Heart left ventricle (tissue), 16 donors: ENCODE data around the gene SBK1. TPM values are rescaled to one million over a fixed set of nuclear protein-coding genes. Genes with fewer than 3 reads are reported as not detected.

ENCODE experiments used
- ATAC-seq, 4 donors: fragments of 200-7000 bp; cut with Tn5 transposase; one replicate each; pipeline ENCODE4 v1.9.1; 2020 to 2022; ENCODE audit warnings: moderate library complexity in 4 of 4, mild to moderate bottlenecking in 3 of 4, moderate number of reproducible peaks in 1 of 4
- DNase-seq, 5 donors: peaks; one replicate each; pipeline ENCODE4 v3.0.0-alpha.2; 2020
- H3K27ac ChIP-seq, 12 donors: fragments of 200-600 bp; sonication (generic) in 4 of 12; one replicate each; pipeline versions ENCODE4 v1.5.0 to v1.8.0; 2016 to 2022; ENCODE audit warnings: mild to moderate bottlenecking in 2 of 12
- H3K27me3 ChIP-seq, 9 donors: fragments of 200-600 bp; sonication (generic) in 2 of 9; one replicate each; pipeline versions ENCODE4 v1.5.1 to v1.8.0; 2016 to 2022; ENCODE audit warnings: mild to moderate bottlenecking in 3 of 9
- H3K36me3 ChIP-seq, 9 donors: fragments of 200-600 bp; sonication (generic) in 2 of 9; one replicate each; pipeline versions ENCODE4 v1.5.0 to v1.8.0; 2018 to 2022; ENCODE audit warnings: mild to moderate bottlenecking in 2 of 9
- H3K4me1 ChIP-seq, 12 donors: fragments of 200-600 bp; sonication (generic) in 4 of 12; one replicate each; pipeline versions ENCODE4 v1.5.0 to v1.8.0; 2016 to 2022; ENCODE audit warnings: mild to moderate bottlenecking in 3 of 12
- H3K4me3 ChIP-seq, 12 donors: fragments of 200-600 bp; sonication (generic) in 4 of 12; one replicate each; pipeline versions ENCODE4 v1.5.0 to v1.8.0; 2017 to 2022; ENCODE audit warnings: mild to moderate bottlenecking in 9 of 12, moderate library complexity in 4 of 12
- H3K9me3 ChIP-seq, 12 donors: fragments of 200-600 bp; sonication (generic) in 4 of 12; one replicate each; pipeline versions ENCODE4 v1.5.0 to v1.8.0; 2016 to 2022; ENCODE audit warnings: mild to moderate bottlenecking in 1 of 12
- CTCF ChIP-seq, 12 donors: fragments of 200-600 bp; sonication (generic) in 4 of 12; IDR thresholded peaks; one replicate each; pipeline versions ENCODE4 v1.5.0 to v1.8.0; 2018 to 2022; ENCODE audit warnings: antibody characterized with exemption in 12 of 12, mild to moderate bottlenecking in 5 of 12
- POLR2A ChIP-seq, 2 donors: fragments of 450-650 bp; IDR thresholded peaks; one replicate each; pipeline ENCODE4 v1.6.1; 2017; ENCODE audit warnings: antibody characterized with exemption in 2 of 2, mild to moderate bottlenecking in 2 of 2, moderate library complexity in 2 of 2
- WGBS, 4 donors: extraction: QIAGEN DNeasy Blood & Tissue Kit in 2 of 4; methylation state at CpG; one replicate each; pipeline versions ENCODE4 v1.1.5 to v1.1.7; 2013 to 2018; 5-methylcytosine and 5-hydroxymethylcytosine counted together
- intact Hi-C, 10 donors: fragments of 100-400 bp; cut with DNase I; formaldehyde crosslinking; loops; one replicate each; pipeline versions ENCODE4 v1.11.1 to v1.14.2; 2022
- polyA plus RNA-seq, 2 donors: library from polyadenylated mRNA; stranded (reverse); fragments of 200-250 nt; gene quantifications; one replicate each; pipeline ENCODE4 v1.2.3, GENCODE V29; 2013
- total RNA-seq, 9 donors: library from RNA; depleted of rRNA in 2 of 9; stranded (reverse); fragments of >200 nt in 2 of 9; fragmentation: NEBNext Ultra II Directional in 3 of 9; extraction: Animal tissue kit (Norgen Biotek cat#: 25700) in 3 of 9; gene quantifications; one replicate each; pipeline versions ENCODE4 v1.1.0 to v1.2.4, GENCODE V29; 2016 to 2023
- donor health status: ischemic (EF 13 %, LVEDD 7.1; RV severe dilation, severe dysfunction).
- donor health status: healthy with polysubstance abuse.
- donor health status: DM: no; HTN: yes; CAD: no.
- donor health status: DM: no; HTN: no; CAD: no.
- donor health status: ischemic (EF 25% LVEDD 6.9; RV normal size, moderate dysfunction).
- donor health status: ischemic (EF 25% LVEDD 5.7; RV mildly dilated, moderate dysfunction).
- donor health status: healthy.
- donor health status: DM: yes; HTN: yes; CAD: no.
- donor health status: ischemic (EF 35%, LVEDD 5.7; RV mildly dilated, moderate dysfunction).
- donor health status: nonischemic (EF 11% LVEDD 7.7; RV severe dilation, severe dysfunction).
- donor health status: DM: yes; HTN: yes; CAD: no.
- donor health status: PGD.
- donor health status: ischemic (EF 29% LVEDD 5.4; RV normal size, mild dysfunction).
- donor health status: nonischemic (EF 23%, LVEDD 6.1; RV moderate dilation, normal function).

SBK1 gene
- total and polyA plus RNA-seq, 11 donors, result 0.69 to 6.1 (median 2.4) TPM

GRCh38 chr16:28310796-28311195 lies 18.5 kb downstream of the SBK1 start:
- no peak for TF ChIP-seq POLR2A (IDR thresholded peaks at IDR 0.05)
- no peak for TF ChIP-seq CTCF (IDR thresholded peaks at IDR 0.05)
- peak overlapping the region in 1 of 12 donors; percentile 75 for H3K27ac ChIP-seq
- H3K36me3 ChIP-seq, result no peaks in the 10 kb centered on the region
- no peaks in the 10 kb centered on the region for H3K27me3 ChIP-seq
- no peak overlapping the region for H3K4me3 ChIP-seq
- ATAC-seq (no peak), DNase-seq (no peak)
- 90 to 95% (median 93%) methylated on average over 11 of the region's 11 CpGs for WGBS, 4 donors
- H3K4me1 ChIP-seq, result peaks cover 0 to 15% (median 0%) of the 10 kb centered on the region in 12 donors
- no peaks in the 10 kb centered on the region for H3K9me3 ChIP-seq
- intact Hi-C loops, result loop anchor here in 1 of 10 donors (10.0 kb wide), 1 partner anchor 294 kb away; no protein-coding TSS in a partner anchor

GRCh38 chr16:28311413-28311812 lies 19.1 kb downstream of the SBK1 start:
- intact Hi-C loops, result loop anchor here in 1 of 10 donors (10.0 kb wide), 1 partner anchor 293 kb away; no protein-coding TSS in a partner anchor
- peak overlapping the region in 1 of 12 donors; percentile 75 for H3K27ac ChIP-seq
- WGBS, 4 donors, result 93 to 97% (median 95%) methylated on average over 4 of the region's 4 CpGs

DNA sequence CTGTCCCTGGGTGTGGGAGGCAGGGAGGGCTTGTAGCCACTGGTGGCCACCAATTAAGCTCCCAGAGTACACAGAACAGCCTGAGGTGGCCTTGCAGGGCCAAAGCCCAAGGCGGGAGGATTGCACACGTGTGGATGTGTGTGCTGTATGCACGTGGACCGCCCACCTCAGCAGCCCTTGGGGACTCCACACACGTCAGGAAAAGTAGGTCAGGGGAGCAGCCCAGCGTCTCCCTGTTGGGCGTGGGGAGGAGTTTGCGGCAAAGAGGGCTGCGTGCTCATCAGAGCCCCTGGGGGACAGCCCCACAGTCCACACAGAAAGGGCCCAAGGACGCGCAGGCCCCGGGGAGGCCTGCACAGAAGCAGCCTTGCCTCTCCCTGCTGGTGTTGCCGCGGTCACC lies 19.6 kb downstream of the SBK1 start:
- Histone ChIP-seq H3K36me3 (no peaks in the 10 kb centered on the region), H3K4me1 (peaks cover 0 to 19% (median 0%) of the 10 kb centered on the region in 12 donors), H3K4me3 (no peak overlapping the region), H3K27ac (peak overlapping the region in 1 of 12 donors; percentile 75), H3K9me3 (no peaks in the 10 kb centered on the region), H3K27me3 (no peaks in the 10 kb centered on the region)
- intact Hi-C loops, result loop anchor here in 1 of 10 donors (10.0 kb wide), 1 partner anchor 293 kb away; no protein-coding TSS in a partner anchor
- WGBS, 4 donors, result 71 to 94% (median 75%) methylated on average over 7 to 14 of the region's 14 CpGs
- DNase-seq (no peak), ATAC-seq (no peak)
- no peak for TF ChIP-seq POLR2A (IDR thresholded peaks at IDR 0.05)
- TF ChIP-seq CTCF (IDR thresholded peaks at IDR 0.05), result no peak

More at GRCh38 chr16:28311413-28311812, 19.1 kb downstream of the SBK1 start:
- Histone ChIP-seq H3K27me3 (no peaks in the 10 kb centered on the region), H3K9me3 (no peaks in the 10 kb centered on the region), H3K4me1 (peaks cover 0 to 15% (median 0%) of the 10 kb centered on the region in 12 donors), H3K36me3 (no peaks in the 10 kb centered on the region), H3K4me3 (no peak overlapping the region)
- no peak for ATAC-seq
- TF ChIP-seq POLR2A (IDR thresholded peaks at IDR 0.05) (no peak), CTCF (IDR thresholded peaks at IDR 0.05) (no peak)
- no peak for DNase-seq

DNA sequence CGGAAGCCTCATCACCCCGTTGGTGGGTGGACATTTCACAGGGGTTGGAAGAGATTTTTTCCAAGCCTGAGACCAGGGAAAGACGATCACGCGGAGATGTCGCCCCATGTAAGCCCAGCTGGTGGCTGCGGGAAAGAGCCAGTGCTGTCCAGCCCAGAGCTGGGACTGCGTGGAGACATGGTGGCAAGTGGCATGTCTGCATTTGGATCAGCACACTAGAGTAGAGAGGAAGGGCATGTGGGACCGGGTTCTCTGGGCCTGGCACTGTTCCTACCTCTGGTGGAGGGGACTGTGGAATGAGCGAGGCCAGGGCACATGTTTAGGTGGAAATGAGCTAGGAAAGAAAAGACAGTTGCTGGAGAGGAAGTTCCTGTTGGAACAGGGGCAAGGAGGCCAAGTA lies 20.0 kb downstream of the SBK1 start:
- Histone ChIP-seq H3K9me3 (no peaks in the 10 kb centered on the region), H3K36me3 (no peaks in the 10 kb centered on the region), H3K27me3 (no peaks in the 10 kb centered on the region), H3K27ac (no peak overlapping the region), H3K4me3 (no peak overlapping the region), H3K4me1 (peaks cover 0 to 22% (median 0%) of the 10 kb centered on the region in 12 donors)
- ATAC-seq, result no peak
- TF ChIP-seq CTCF (IDR thresholded peaks at IDR 0.05) (no peak), POLR2A (IDR thresholded peaks at IDR 0.05) (no peak)
- WGBS, 4 donors, result 81 to 89% (median 86%) methylated on average over 10 of the region's 10 CpGs
- no peak for DNase-seq
- intact Hi-C loops, result loop anchor here in 1 of 10 donors (10.0 kb wide), 1 partner anchor 292 kb away; no protein-coding TSS in a partner anchor
